Mesangial cell (primary cell): ENCODE data around the gene BIN1. TPM values are rescaled to one million over a fixed set of nuclear protein-coding genes. Genes with fewer than 3 reads are reported as not detected.

Experiments
- total RNA-seq: library from RNA; depleted of rRNA; stranded (reverse); fragments of >200 nt; gene quantifications from 2 replicates; pipeline ENCODE4 v1.2.3, GENCODE V29; 2015

Gene BIN1
- 146 and 222 TPM in 2 replicates for total RNA-seq

GRCh38 chr2:127106991-127107621, at the start of gene BIN1:
BIN1 (minus strand) TSS chr2:127107154; CDS start chr2:127106943, 211 bp downstream.

Other genes starting within 250 kb of the BIN1 start
- not detected in 2 replicates for gene TEX51, start 208.3 kb downstream of the BIN1 start, total RNA-seq
- 2.0 TPM in 2 replicates for gene CYP27C1, start 113.1 kb upstream of the BIN1 start, total RNA-seq
- gene ERCC3, start 187.0 kb upstream of the BIN1 start, total RNA-seq = 19.9 and 32.4 TPM in 2 replicates